IPS DF 6.9 (cell line): ENCODE measurements around the gene KLHL3.

Source experiments
- DNase-seq: peaks from one replicate; pipeline ENCODE4 v3.0.0-alpha.2; 2013; ENCODE audit warnings: low read depth, low spot score
- H3K27ac ChIP-seq: one replicate; pipeline ENCODE4 v1.5.1; 2013; ENCODE audit warnings: low read length, control low read depth
- H3K27me3 ChIP-seq: 2 replicates; pipeline ENCODE4 v1.6.1; 2013; ENCODE audit warnings: mild to moderate bottlenecking, low read length; ENCODE audit not compliant: control insufficient read depth, insufficient read depth
- H3K36me3 ChIP-seq: 2 replicates; pipeline ENCODE4 v1.6.1; 2013; ENCODE audit warnings: low read length; ENCODE audit not compliant: control insufficient read depth, insufficient read depth
- H3K4me1 ChIP-seq: 2 replicates; pipeline ENCODE4 v1.6.1; 2013; ENCODE audit warnings: low read length; ENCODE audit not compliant: control insufficient read depth, insufficient read depth
- H3K4me3 ChIP-seq: 2 replicates; pipeline ENCODE4 v1.5.1; 2013; ENCODE audit warnings: mild to moderate bottlenecking, low read length
- H3K9me3 ChIP-seq: 2 replicates; pipeline ENCODE4 v1.6.1; 2013; ENCODE audit warnings: low read length, inconsistent platforms; ENCODE audit not compliant: control insufficient read depth, insufficient read depth
- WGBS: extraction: QIAGEN DNeasy Blood & Tissue Kit; methylation state at CpG from one replicate; pipeline ENCODE4 v1.1.7; 2013; ENCODE audit warnings: mixed read lengths, missing lambda C conversion rate; ENCODE audit not compliant: insufficient read length, insufficient coverage; 5-methylcytosine and 5-hydroxymethylcytosine counted together

KLHL3 gene

DNA sequence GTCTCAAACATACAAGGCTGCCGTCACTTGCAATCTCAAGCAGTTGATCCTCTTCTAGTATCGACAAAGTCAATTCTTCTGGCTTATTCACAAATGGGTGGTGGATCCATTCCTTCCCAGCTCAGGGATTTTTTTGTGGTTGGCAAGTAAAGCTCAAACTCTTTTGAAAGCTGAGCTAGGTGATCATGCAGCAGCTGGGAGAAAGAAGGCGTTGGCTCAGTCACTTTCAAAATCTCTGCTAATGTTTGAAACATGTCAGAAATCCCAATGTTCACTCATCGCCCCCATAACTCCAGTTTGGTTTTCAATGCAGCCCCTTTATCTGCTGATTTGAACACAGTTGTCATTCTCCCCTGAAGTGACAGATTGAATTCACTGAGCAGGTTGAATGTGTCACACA, 22.2 kb upstream of the KLHL3 start:
- no peak for DNase-seq
- no peak overlapping the region for H3K27ac ChIP-seq
- WGBS: no CpG with 5 or more reads among the region's 4 CpGs
- no peaks in the 10 kb centered on the region for H3K36me3 ChIP-seq
- no peak overlapping the region for H3K4me3 ChIP-seq
- H3K9me3 ChIP-seq: no peaks in the 10 kb centered on the region
- no peaks in the 10 kb centered on the region for H3K27me3 ChIP-seq
- H3K4me1 ChIP-seq: no peaks in the 10 kb centered on the region; the same call in 1 of the 2 replicates

GRCh38 chr5:137757634-137758033, 21.7 kb upstream of the KLHL3 start:
- H3K9me3 ChIP-seq: no peaks in the 10 kb centered on the region
- no CpG with 5 or more reads among the region's 5 CpGs for WGBS
- H3K27me3 ChIP-seq: no peaks in the 10 kb centered on the region
- no peaks in the 10 kb centered on the region for H3K36me3 ChIP-seq
- no peak for DNase-seq
- no peak overlapping the region for H3K27ac ChIP-seq
- H3K4me3 ChIP-seq: no peak overlapping the region
- no peaks in the 10 kb centered on the region; the same call in 1 of the 2 replicates for H3K4me1 ChIP-seq

GRCh38 chr5:137754961-137755762, 19.3 kb upstream of the KLHL3 start:
- DNase-seq: no peak
- Histone ChIP-seq H3K27me3 (no peaks in the 10 kb centered on the region), H3K36me3 (no peaks in the 10 kb centered on the region), H3K4me1 (no peaks in the 10 kb centered on the region; the same call in none of the 2 replicates), H3K9me3 (no peaks in the 10 kb centered on the region), H3K27ac (no peak overlapping the region), H3K4me3 (peak overlapping the region; percentile 98; the same call in 1 of the 2 replicates)
- WGBS: no CpG with 5 or more reads among the region's 36 CpGs

GRCh38 chr5:137754188-137754960, 18.5 kb upstream of the KLHL3 start, which contains the start of gene HNRNPA0:
Gene HNRNPA0 (minus strand): TSS chr5:137754363. CDS start chr5:137754066, 297 bp downstream.
- no peaks in the 10 kb centered on the region for H3K9me3 ChIP-seq
- H3K36me3 ChIP-seq: no peaks in the 10 kb centered on the region
- no CpG with 5 or more reads among the region's 79 CpGs for WGBS
- no peak within 1 kb of the TSS for H3K27ac ChIP-seq
- H3K4me3 ChIP-seq: peak within 1 kb of the TSS; percentile 98
- no peaks in the 10 kb centered on the region for H3K27me3 ChIP-seq
- H3K4me1 ChIP-seq: no peaks in the 10 kb centered on the region; the same call in none of the 2 replicates
- DNase-seq: peak; percentile 91

DNA sequence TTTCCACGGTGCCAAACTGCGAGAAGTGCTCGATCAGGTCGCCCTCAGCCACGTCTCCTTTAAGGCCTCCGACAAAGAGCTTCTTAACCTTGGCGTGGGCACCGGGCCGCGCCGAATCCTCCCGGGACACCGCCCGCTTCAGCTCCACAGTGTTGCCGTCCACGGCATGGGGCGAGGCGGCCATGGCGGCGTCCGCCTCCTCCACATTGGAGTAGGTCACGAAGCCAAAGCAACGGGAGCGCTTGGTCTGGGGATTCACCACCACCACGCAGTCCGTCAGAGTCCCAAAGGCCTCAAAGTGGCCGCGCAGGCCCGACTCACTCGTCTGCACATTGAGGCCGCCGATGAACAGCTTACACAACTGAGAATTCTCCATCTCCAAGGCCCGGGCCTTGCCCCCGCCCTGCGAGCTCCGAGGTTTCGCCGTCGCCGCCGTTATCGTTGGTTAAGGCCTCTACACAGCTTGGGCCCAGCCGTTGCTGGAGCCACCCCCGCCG, 17.9 kb upstream of the KLHL3 start:
- Histone ChIP-seq H3K27me3 (no peaks in the 10 kb centered on the region), H3K9me3 (no peaks in the 10 kb centered on the region), H3K27ac (no peak overlapping the region), H3K4me3 (peak overlapping the region; percentile 98), H3K4me1 (no peaks in the 10 kb centered on the region; the same call in none of the 2 replicates), H3K36me3 (no peaks in the 10 kb centered on the region)
- no CpG with 5 or more reads among the region's 45 CpGs for WGBS
- DNase-seq: no peak

DNA sequence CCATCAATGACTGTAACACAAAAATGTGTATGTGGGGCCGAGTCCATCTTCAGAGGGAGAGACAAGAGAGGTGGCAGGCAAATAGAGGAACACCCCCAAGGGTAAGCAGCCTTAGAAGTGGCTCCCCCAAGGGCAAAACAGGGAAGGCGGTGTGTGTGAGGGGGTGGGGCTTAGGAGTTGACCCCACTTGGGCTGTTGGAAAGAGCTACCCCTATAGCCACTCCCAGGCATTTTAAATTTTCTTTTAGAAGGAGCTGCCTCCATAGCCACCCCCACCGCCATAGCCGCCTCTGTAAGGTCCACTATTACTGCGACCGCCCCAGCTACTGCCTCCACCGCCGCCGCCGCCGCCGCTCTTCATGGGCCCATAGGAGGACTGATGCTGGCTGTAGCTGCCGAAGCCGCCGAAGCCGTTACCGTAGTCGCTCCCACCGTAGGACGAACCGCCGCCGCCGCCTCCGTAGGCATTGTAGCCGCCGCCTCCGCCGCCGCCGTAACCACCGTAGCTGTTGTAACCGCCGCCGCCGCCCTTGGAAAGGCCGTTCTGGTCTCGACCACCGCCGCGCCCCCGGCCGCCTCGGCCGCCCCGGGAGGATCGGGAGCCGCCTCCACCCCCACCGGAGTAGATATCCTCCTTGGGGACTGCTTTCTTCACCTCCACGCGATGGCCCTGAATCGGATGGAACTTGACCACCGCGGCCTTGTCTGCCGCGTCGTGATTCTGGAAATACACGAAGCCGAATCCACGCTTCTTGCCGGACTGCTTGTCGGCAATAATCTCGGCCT, 17.2 kb upstream of the KLHL3 start:
- WGBS: no CpG with 5 or more reads among the region's 63 CpGs
- no peak overlapping the region for H3K27ac ChIP-seq
- no peaks in the 10 kb centered on the region for H3K9me3 ChIP-seq
- H3K4me1 ChIP-seq: no peaks in the 10 kb centered on the region; the same call in none of the 2 replicates
- H3K4me3 ChIP-seq: peak overlapping the region; percentile 98
- no peak for DNase-seq
- H3K27me3 ChIP-seq: no peaks in the 10 kb centered on the region
- H3K36me3 ChIP-seq: no peaks in the 10 kb centered on the region

- Histone ChIP-seq H3K9me3 (no peaks in the 10 kb centered on the region), H3K27ac (no peak overlapping the region), H3K36me3 (no peaks in the 10 kb centered on the region), H3K4me1 (no peaks in the 10 kb centered on the region; the same call in none of the 2 replicates), H3K4me3 (peak overlapping the region; percentile 98; the same call in 1 of the 2 replicates), H3K27me3 (no peaks in the 10 kb centered on the region)
- no peak for DNase-seq
- WGBS: no CpG with 5 or more reads among the region's 7 CpGs
Measured at GRCh38 chr5:137751869-137752491, 16.1 kb upstream of the KLHL3 start.

GRCh38 chr5:137750436-137750835, 14.5 kb upstream of the KLHL3 start:
- H3K4me3 ChIP-seq: no peak overlapping the region
- no peak for DNase-seq

DNA sequence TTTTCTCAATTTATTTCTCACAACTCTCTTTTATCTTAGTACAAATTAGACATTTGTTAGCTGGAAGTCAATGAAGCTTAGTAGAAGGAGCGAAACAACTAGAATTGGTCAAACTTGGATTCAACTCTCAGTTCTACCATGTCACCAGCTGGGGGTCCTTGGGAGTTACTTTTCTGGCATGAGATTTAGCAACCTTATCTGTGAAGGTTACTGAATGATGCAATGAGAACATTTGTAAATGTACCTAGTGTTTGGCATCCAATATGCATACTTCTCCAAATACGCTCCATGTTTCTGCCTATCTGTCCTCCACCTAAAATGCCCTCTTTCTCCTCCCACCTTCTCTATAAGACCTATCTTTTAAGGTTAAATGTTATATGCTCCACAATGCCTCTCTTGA, 12.0 kb upstream of the KLHL3 start:
- no peaks in the 10 kb centered on the region for H3K27me3 ChIP-seq
- no peak overlapping the region for H3K27ac ChIP-seq
- H3K4me3 ChIP-seq: no peak overlapping the region
- no peaks in the 10 kb centered on the region for H3K9me3 ChIP-seq
- no peaks in the 10 kb centered on the region; the same call in 1 of the 2 replicates for H3K4me1 ChIP-seq
- no CpG with 5 or more reads among the region's 2 CpGs for WGBS
- no peaks in the 10 kb centered on the region for H3K36me3 ChIP-seq
- no peak for DNase-seq

More at GRCh38 chr5:137750436-137750835, 14.5 kb upstream of the KLHL3 start:
- WGBS: no CpG with 5 or more reads among the region's 1 CpG
- Histone ChIP-seq H3K27ac (no peak overlapping the region), H3K4me1 (no peaks in the 10 kb centered on the region; the same call in none of the 2 replicates), H3K27me3 (no peaks in the 10 kb centered on the region), H3K36me3 (no peaks in the 10 kb centered on the region), H3K9me3 (no peaks in the 10 kb centered on the region)
